Measurements from ENCODE around the gene DIPK1B.

- TF ChIP-seq, protein P1, sequence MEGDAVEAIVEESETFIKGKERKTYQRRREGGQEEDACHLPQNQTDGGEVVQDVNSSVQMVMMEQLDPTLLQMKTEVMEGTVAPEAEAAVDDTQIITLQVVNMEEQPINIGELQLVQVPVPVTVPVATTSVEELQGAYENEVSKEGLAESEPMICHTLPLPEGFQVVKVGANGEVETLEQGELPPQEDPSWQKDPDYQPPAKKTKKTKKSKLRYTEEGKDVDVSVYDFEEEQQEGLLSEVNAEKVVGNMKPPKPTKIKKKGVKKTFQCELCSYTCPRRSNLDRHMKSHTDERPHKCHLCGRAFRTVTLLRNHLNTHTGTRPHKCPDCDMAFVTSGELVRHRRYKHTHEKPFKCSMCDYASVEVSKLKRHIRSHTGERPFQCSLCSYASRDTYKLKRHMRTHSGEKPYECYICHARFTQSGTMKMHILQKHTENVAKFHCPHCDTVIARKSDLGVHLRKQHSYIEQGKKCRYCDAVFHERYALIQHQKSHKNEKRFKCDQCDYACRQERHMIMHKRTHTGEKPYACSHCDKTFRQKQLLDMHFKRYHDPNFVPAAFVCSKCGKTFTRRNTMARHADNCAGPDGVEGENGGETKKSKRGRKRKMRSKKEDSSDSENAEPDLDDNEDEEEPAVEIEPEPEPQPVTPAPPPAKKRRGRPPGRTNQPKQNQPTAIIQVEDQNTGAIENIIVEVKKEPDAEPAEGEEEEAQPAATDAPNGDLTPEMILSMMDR (IDR thresholded peaks at IDR 0.05; ENCODE audit: insufficient read depth, low read depth, low read length) = no peak
- TF ChIP-seq EZH2 (IDR thresholded peaks at IDR 0.05; ENCODE audit: insufficient read depth, low read length) = no peak
Measured at GRCh38 chr9:136720898-136721338, 8.5 kb downstream of the DIPK1B start.

Data from astrocyte (in vitro differentiated cells and primary cell).